PFSK-1 (cell line): ENCODE results near the gene SFR1.

Source experiments
- FOXP2 ChIP-seq: optimal IDR thresholded peaks from 2 replicates; pipeline ENCODE3; 2011; ENCODE audit warnings: borderline replicate concordance, control low read depth, inconsistent platforms; ENCODE audit not compliant: insufficient read depth; ENCODE audit errors: extremely low read length, extremely low read depth
- POLR2AphosphoS5 ChIP-seq: IDR thresholded peaks from 2 replicates; pipeline ENCODE4 v1.6.1; 2012; ENCODE audit warnings: low read depth, mild to moderate bottlenecking, control low read depth, low read length, moderate library complexity
- SIN3A ChIP-seq: IDR thresholded peaks from 2 replicates; pipeline ENCODE4 v1.6.1; 2012; ENCODE audit warnings: mild to moderate bottlenecking, low read length, moderate library complexity, borderline replicate concordance; ENCODE audit not compliant: insufficient read depth
- TAF1 ChIP-seq: IDR thresholded peaks from 2 replicates; pipeline ENCODE4 v1.6.1; 2012; ENCODE audit warnings: low read length, control low read depth, borderline replicate concordance; ENCODE audit not compliant: insufficient read depth
- TF ChIP-seq, protein P1 (sequence below), 2 experiments: IDR thresholded peaks; 2 replicates each; pipeline versions ENCODE4 v1.6.1 to v1.8.0; 2011 to 2012; ENCODE audit warnings: low read depth in 2 of 2, low read length in 2 of 2, control low read depth in 1 of 2, inconsistent platforms in 1 of 2, mild to moderate bottlenecking in 1 of 2, moderate library complexity in 1 of 2; ENCODE audit not compliant: insufficient read depth in 1 of 2

SFR1 gene

DNA sequence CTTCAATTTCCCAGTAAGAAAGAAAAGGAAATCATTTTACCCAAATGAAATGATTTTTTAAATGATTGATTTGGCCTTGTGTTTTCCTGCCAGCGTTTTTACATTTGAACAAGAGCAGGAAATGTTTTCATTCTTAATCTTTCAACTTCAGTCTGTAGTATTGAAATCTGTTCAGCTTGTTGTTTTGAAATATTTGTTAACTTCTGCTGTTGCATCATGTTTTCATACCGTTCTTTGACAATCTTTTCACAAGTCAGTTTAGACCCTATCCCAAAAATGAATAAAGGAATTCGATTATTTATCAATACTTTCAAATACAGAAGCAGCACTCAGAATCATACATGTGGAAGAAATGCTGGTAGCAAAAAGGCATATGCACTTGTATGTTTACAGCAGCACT, 8.1 kb downstream of the SFR1 start:
- TF ChIP-seq, protein P1, sequence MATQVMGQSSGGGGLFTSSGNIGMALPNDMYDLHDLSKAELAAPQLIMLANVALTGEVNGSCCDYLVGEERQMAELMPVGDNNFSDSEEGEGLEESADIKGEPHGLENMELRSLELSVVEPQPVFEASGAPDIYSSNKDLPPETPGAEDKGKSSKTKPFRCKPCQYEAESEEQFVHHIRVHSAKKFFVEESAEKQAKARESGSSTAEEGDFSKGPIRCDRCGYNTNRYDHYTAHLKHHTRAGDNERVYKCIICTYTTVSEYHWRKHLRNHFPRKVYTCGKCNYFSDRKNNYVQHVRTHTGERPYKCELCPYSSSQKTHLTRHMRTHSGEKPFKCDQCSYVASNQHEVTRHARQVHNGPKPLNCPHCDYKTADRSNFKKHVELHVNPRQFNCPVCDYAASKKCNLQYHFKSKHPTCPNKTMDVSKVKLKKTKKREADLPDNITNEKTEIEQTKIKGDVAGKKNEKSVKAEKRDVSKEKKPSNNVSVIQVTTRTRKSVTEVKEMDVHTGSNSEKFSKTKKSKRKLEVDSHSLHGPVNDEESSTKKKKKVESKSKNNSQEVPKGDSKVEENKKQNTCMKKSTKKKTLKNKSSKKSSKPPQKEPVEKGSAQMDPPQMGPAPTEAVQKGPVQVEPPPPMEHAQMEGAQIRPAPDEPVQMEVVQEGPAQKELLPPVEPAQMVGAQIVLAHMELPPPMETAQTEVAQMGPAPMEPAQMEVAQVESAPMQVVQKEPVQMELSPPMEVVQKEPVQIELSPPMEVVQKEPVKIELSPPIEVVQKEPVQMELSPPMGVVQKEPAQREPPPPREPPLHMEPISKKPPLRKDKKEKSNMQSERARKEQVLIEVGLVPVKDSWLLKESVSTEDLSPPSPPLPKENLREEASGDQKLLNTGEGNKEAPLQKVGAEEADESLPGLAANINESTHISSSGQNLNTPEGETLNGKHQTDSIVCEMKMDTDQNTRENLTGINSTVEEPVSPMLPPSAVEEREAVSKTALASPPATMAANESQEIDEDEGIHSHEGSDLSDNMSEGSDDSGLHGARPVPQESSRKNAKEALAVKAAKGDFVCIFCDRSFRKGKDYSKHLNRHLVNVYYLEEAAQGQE (IDR thresholded peaks at IDR 0.05; ENCODE audit: insufficient read depth in 1 of 2, low read depth in 2 of 2, low read length in 2 of 2) = no peak

DNA sequence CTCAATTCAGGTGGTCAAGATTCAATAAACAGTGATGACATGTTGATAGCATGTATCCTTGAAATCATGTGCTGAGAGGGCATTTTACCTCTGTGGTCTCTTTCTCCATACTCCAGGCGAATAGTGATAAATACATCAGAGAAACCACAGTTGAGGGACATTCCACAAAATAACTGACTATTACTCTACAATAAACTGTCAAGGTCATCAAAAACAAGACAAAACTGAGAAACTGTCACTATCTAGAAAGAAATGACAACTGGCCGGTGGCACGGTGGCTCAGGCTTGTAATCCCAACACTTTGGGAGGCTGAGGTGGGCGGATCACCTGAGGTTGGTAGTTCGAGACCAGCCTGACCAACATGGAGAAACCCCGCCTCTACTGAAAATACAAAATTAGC, 16.2 kb downstream of the SFR1 start:
- TF ChIP-seq POLR2AphosphoS5 = no peak
- no peak for TF ChIP-seq SIN3A

DNA sequence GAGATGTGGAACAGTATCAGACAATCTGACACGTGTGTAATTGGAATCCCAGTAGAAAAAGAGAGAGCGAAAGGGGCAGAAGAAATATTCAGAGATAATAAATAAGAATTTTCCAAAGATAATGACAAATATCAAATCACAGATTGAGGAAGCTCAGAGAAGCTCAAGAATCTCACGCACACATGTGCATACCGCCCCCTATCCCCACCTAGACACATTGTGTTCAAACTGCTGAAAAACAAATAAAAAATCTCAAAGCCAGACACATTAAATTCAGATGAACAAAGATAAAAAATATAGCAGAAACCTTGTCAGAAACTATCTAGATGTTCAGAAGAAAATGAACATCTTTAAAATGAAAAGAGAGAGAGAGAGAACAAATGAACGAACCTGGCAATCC, 17.2 kb downstream of the SFR1 start:
- no peak for TF ChIP-seq POLR2AphosphoS5
- TF ChIP-seq FOXP2 = no peak
- TF ChIP-seq TAF1 = no peak
- no peak for TF ChIP-seq SIN3A
- TF ChIP-seq, protein P1 (IDR thresholded peaks at IDR 0.05; ENCODE audit: insufficient read depth in 1 of 2, low read depth in 2 of 2, low read length in 2 of 2) = no peak

DNA sequence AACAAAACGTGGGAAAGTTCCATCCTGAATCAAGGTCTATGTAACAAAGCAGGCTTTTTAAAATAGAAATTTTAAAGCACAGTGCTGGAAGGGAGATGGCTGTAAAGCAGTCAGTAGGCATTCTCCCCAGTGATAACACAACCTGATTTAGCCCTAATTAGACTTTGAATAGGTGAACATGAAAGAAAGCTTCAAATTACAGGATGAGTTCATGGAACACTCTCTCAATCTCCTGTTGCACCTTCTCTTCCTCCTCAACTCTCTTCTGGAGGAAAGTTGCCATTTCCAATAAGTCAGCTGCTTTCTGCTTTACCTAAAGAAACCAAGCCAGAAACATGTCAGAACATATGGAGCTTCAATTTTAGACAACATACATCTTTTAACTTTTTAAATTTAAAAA, 20.1 kb downstream of the SFR1 start:
- TF ChIP-seq POLR2AphosphoS5 = no peak
- TF ChIP-seq SIN3A = no peak
- TF ChIP-seq, protein P1 (IDR thresholded peaks at IDR 0.05; ENCODE audit: insufficient read depth in 1 of 2, low read depth in 2 of 2, low read length in 2 of 2) = no peak
- no peak for TF ChIP-seq FOXP2
- no peak for TF ChIP-seq TAF1

DNA sequence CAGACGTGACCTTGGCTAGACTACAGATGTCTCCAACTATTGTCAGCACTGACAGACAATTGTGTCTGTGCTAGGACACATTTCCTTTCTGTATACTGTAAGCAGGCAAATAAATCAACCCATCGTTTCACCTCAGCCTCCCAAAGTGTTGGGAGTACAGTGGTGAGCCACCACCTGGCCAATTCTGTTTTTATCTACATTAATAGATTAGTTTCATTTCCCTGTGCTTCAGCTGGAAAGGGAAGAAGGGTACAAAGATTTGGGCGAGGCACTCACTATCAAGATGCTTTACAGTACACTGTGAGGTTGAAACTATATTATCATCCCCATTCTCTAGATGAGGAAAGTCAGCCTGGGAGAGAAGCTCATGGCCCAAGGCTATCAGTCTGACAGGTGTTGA, 21.9 kb downstream of the SFR1 start:
- TF ChIP-seq TAF1 = no peak
- TF ChIP-seq SIN3A = no peak
- no peak for TF ChIP-seq POLR2AphosphoS5
- no peak for TF ChIP-seq FOXP2
- TF ChIP-seq, protein P1 (IDR thresholded peaks at IDR 0.05; ENCODE audit: insufficient read depth in 1 of 2, low read depth in 2 of 2, low read length in 2 of 2) = no peak

DNA sequence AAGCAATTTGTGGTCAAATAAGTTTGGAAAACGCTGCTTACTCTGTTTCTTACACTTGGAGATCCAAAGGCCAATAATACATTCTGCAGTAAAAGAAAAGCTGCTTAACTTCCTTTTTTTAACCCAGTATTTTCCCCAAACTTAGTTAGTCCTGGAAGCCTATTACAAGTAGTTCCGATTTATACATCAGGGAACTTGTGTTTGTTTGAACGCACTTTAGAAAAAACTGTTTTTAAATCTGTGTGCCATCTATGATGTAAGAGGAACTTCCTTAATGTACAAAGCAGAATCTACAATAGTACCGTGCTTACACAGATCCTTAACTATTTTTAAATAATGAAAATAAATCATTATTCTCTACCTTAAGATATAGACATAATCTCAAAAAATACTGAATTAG, 23.0 kb downstream of the SFR1 start:
- TF ChIP-seq FOXP2 = no peak
- TF ChIP-seq, protein P1 (IDR thresholded peaks at IDR 0.05; ENCODE audit: insufficient read depth in 1 of 2, low read depth in 2 of 2, low read length in 2 of 2) = no peak
- no peak for TF ChIP-seq TAF1
- TF ChIP-seq POLR2AphosphoS5 = no peak
- no peak for TF ChIP-seq SIN3A
